GM18867 (cell line): ENCODE data around the gene EFCAB8.

Experiments used
- ATAC-seq: cut with Tn5 transposase; IDR thresholded peaks from one replicate; pipeline ENCODE4 v1.9.1; 2021; ENCODE audit warnings: mild to moderate bottlenecking, moderate library complexity; ENCODE audit not compliant: unreplicated experiment

Gene EFCAB8

GRCh38 chr20:32982617-32983458 is 124.1 kb downstream of the EFCAB8 start:
- ATAC-seq: no peak

GRCh38 chr20:32983459-32984112 is 124.9 kb downstream of the EFCAB8 start:
- ATAC-seq: no peak

- no peak for ATAC-seq
Observed at GRCh38 chr20:32984196-32984595, 125.5 kb downstream of the EFCAB8 start.

GRCh38 chr20:32984631-32985354 is 126.1 kb downstream of the EFCAB8 start:
- no peak for ATAC-seq

- no peak for ATAC-seq
Observed at GRCh38 chr20:32985596-32985995, 126.9 kb downstream of the EFCAB8 start.

GRCh38 chr20:32986331-32986966 is 127.7 kb downstream of the EFCAB8 start:
- ATAC-seq: no peak

- ATAC-seq: no peak
Observed at GRCh38 chr20:32987044-32987825, 128.5 kb downstream of the EFCAB8 start.

GRCh38 chr20:32988008-32988407 is 129.3 kb downstream of the EFCAB8 start:
- no peak for ATAC-seq

GRCh38 chr20:32989507-32990283 is 131.0 kb downstream of the EFCAB8 start:
- no peak for ATAC-seq

- no peak for ATAC-seq
Observed at GRCh38 chr20:32990426-32990825, 131.7 kb downstream of the EFCAB8 start.

- no peak for ATAC-seq
Observed at GRCh38 chr20:32991383-32991782, 132.7 kb downstream of the EFCAB8 start.

- ATAC-seq: no peak
Observed at GRCh38 chr20:32991792-32992641, 133.3 kb downstream of the EFCAB8 start.

- no peak for ATAC-seq
Observed at GRCh38 chr20:32993496-32994050, 134.8 kb downstream of the EFCAB8 start.

- ATAC-seq: no peak
Observed at GRCh38 chr20:32995802-32996201, 137.1 kb downstream of the EFCAB8 start.

- ATAC-seq: no peak
Observed at GRCh38 chr20:32997431-32997830, 138.7 kb downstream of the EFCAB8 start.

- ATAC-seq: no peak
Observed at GRCh38 chr20:32999603-33000250, 141.0 kb downstream of the EFCAB8 start.

- ATAC-seq: no peak
Observed at GRCh38 chr20:33000802-33001466, 142.2 kb downstream of the EFCAB8 start.
